HG03460 (cell line): ENCODE measurements around the gene ARRDC4.

Source experiments
- ATAC-seq: cut with Tn5 transposase; IDR thresholded peaks from one replicate; pipeline ENCODE4 v1.9.1; 2021; ENCODE audit not compliant: unreplicated experiment

Gene ARRDC4

GRCh38 chr15:97960364-97961066 is at the start of gene ARRDC4:
ARRDC4 (plus strand) TSS chr15:97960703; CDS start chr15:97960862, 159 bp downstream.
- peak; percentile 94 for ATAC-seq

GRCh38 chr15:97914711-97915110 is 45.8 kb upstream of the ARRDC4 start:
- ATAC-seq = no peak

GRCh38 chr15:97915261-97915660 is 45.2 kb upstream of the ARRDC4 start:
- ATAC-seq = no peak

- no peak for ATAC-seq
Measured at GRCh38 chr15:97921296-97921865, 39.1 kb upstream of the ARRDC4 start.

GRCh38 chr15:97929456-97930229 is 30.9 kb upstream of the ARRDC4 start:
- ATAC-seq = no peak

- ATAC-seq = no peak
Measured at GRCh38 chr15:97930230-97930629, 30.3 kb upstream of the ARRDC4 start.

GRCh38 chr15:97931314-97931713 is 29.2 kb upstream of the ARRDC4 start:
- no peak for ATAC-seq

GRCh38 chr15:97933589-97933988 is 26.9 kb upstream of the ARRDC4 start:
- ATAC-seq = no peak

- ATAC-seq = no peak
Measured at GRCh38 chr15:97940993-97941392, 19.5 kb upstream of the ARRDC4 start.

GRCh38 chr15:97941572-97941971 is 18.9 kb upstream of the ARRDC4 start:
- ATAC-seq = no peak

GRCh38 chr15:97944724-97945123 is 15.8 kb upstream of the ARRDC4 start:
- no peak for ATAC-seq

- no peak for ATAC-seq
Measured at GRCh38 chr15:97947465-97948260, 12.8 kb upstream of the ARRDC4 start.

GRCh38 chr15:97953254-97953653 is 7.2 kb upstream of the ARRDC4 start:
- no peak for ATAC-seq

- ATAC-seq = no peak
Measured at GRCh38 chr15:97953748-97954147, 6.8 kb upstream of the ARRDC4 start.

- no peak for ATAC-seq
Measured at GRCh38 chr15:97955035-97955434, 5.5 kb upstream of the ARRDC4 start.

GRCh38 chr15:97955529-97955928 is 5.0 kb upstream of the ARRDC4 start:
- ATAC-seq = no peak

- no peak for ATAC-seq
Measured at GRCh38 chr15:97959724-97960363, 659 bp upstream of the ARRDC4 start.

GRCh38 chr15:97961067-97961954 is 808 bp downstream of the ARRDC4 start:
- ATAC-seq = no peak

GRCh38 chr15:97962263-97962662 is 1.8 kb downstream of the ARRDC4 start:
- ATAC-seq = no peak

GRCh38 chr15:97963779-97964178 is 3.3 kb downstream of the ARRDC4 start:
- ATAC-seq = no peak
